ENCODE data around the gene PLA2G15.

DNA sequence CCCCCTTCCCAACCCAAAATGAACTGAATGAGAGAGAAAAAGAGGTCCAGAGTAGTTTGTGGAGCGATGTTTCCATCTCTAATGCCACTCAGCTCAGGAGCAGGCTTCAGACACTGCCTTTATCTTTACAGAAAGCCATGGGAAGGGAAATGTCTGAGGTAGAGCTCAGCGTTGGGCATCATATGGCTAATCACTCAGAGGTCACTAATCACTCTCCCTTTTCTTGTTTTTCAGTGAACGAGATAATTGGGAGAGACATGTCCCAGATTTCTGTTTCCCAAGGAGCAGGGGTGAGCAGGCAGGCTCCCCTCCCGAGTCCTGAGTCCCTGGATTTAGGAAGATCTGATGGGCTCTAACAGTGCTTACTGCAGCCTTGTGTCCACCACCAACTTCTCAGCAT, 19.1 kb upstream of the PLA2G15 start:
- TF ChIP-seq ZBTB20 (tag by site-specific recombination; IDR thresholded peaks at IDR 0.05): no peak
- TF ChIP-seq RBAK (tag by site-specific recombination; IDR thresholded peaks at IDR 0.05): no peak
- no peak for TF ChIP-seq ZNF175 (tag by site-specific recombination; IDR thresholded peaks at IDR 0.05)
- TF ChIP-seq, protein P1, sequence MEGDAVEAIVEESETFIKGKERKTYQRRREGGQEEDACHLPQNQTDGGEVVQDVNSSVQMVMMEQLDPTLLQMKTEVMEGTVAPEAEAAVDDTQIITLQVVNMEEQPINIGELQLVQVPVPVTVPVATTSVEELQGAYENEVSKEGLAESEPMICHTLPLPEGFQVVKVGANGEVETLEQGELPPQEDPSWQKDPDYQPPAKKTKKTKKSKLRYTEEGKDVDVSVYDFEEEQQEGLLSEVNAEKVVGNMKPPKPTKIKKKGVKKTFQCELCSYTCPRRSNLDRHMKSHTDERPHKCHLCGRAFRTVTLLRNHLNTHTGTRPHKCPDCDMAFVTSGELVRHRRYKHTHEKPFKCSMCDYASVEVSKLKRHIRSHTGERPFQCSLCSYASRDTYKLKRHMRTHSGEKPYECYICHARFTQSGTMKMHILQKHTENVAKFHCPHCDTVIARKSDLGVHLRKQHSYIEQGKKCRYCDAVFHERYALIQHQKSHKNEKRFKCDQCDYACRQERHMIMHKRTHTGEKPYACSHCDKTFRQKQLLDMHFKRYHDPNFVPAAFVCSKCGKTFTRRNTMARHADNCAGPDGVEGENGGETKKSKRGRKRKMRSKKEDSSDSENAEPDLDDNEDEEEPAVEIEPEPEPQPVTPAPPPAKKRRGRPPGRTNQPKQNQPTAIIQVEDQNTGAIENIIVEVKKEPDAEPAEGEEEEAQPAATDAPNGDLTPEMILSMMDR (tag by site-specific recombination; IDR thresholded peaks at IDR 0.05): no peak
- TF ChIP-seq, protein P2, sequence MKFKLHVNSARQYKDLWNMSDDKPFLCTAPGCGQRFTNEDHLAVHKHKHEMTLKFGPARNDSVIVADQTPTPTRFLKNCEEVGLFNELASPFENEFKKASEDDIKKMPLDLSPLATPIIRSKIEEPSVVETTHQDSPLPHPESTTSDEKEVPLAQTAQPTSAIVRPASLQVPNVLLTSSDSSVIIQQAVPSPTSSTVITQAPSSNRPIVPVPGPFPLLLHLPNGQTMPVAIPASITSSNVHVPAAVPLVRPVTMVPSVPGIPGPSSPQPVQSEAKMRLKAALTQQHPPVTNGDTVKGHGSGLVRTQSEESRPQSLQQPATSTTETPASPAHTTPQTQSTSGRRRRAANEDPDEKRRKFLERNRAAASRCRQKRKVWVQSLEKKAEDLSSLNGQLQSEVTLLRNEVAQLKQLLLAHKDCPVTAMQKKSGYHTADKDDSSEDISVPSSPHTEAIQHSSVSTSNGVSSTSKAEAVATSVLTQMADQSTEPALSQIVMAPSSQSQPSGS (tag by site-specific recombination; IDR thresholded peaks at IDR 0.05; ENCODE audit: low read depth): no peak
- TF ChIP-seq, protein P3, sequence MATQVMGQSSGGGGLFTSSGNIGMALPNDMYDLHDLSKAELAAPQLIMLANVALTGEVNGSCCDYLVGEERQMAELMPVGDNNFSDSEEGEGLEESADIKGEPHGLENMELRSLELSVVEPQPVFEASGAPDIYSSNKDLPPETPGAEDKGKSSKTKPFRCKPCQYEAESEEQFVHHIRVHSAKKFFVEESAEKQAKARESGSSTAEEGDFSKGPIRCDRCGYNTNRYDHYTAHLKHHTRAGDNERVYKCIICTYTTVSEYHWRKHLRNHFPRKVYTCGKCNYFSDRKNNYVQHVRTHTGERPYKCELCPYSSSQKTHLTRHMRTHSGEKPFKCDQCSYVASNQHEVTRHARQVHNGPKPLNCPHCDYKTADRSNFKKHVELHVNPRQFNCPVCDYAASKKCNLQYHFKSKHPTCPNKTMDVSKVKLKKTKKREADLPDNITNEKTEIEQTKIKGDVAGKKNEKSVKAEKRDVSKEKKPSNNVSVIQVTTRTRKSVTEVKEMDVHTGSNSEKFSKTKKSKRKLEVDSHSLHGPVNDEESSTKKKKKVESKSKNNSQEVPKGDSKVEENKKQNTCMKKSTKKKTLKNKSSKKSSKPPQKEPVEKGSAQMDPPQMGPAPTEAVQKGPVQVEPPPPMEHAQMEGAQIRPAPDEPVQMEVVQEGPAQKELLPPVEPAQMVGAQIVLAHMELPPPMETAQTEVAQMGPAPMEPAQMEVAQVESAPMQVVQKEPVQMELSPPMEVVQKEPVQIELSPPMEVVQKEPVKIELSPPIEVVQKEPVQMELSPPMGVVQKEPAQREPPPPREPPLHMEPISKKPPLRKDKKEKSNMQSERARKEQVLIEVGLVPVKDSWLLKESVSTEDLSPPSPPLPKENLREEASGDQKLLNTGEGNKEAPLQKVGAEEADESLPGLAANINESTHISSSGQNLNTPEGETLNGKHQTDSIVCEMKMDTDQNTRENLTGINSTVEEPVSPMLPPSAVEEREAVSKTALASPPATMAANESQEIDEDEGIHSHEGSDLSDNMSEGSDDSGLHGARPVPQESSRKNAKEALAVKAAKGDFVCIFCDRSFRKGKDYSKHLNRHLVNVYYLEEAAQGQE (tag by site-specific recombination; IDR thresholded peaks at IDR 0.05): no peak
- no peak for TF ChIP-seq REPIN1 (tag by site-specific recombination; IDR thresholded peaks at IDR 0.05; ENCODE audit: low read depth)
- no peak for TF ChIP-seq ZNF654 (tag by site-specific recombination; IDR thresholded peaks at IDR 0.05; ENCODE audit: low read depth)
- no peak for TF ChIP-seq ZNF112 (tag by site-specific recombination; IDR thresholded peaks at IDR 0.05)
- no peak for TF ChIP-seq ZNF600 (tag by site-specific recombination; IDR thresholded peaks at IDR 0.05)
- no peak for TF ChIP-seq ZNF121 (tag by site-specific recombination; IDR thresholded peaks at IDR 0.05)
- no peak for TF ChIP-seq ZNF146 (tag by site-specific recombination; IDR thresholded peaks at IDR 0.05)
- TF ChIP-seq, protein P4, sequence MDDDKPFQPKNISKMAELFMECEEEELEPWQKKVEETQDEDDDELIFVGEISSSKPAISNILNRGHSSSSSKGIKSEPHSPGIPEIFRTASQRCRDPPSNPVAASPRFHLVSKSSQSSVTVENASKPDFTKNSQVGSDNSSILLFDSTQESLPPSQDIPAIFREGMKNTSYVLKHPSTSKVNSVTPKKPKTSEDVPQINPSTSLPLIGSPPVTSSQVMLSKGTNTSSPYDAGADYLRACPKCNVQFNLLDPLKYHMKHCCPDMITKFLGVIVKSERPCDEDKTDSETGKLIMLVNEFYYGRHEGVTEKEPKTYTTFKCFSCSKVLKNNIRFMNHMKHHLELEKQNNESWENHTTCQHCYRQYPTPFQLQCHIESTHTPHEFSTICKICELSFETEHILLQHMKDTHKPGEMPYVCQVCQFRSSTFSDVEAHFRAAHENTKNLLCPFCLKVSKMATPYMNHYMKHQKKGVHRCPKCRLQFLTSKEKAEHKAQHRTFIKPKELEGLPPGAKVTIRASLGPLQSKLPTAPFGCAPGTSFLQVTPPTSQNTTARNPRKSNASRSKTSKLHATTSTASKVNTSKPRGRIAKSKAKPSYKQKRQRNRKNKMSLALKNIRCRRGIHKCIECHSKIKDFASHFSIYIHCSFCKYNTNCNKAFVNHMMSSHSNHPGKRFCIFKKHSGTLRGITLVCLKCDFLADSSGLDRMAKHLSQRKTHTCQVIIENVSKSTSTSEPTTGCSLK (tag by site-specific recombination; IDR thresholded peaks at IDR 0.05): no peak

All from HEK293 (cell line).